Measurements from ENCODE around the gene NXN. TPM values are rescaled to one million over a fixed set of nuclear protein-coding genes. Genes with fewer than 3 reads are reported as not detected.
"Not testable (repeated sequence)": the region's sequence is repeated elsewhere in the genome, so short reads cannot be mapped to it uniquely, and the experiment has no call there.

Gene NXN
- total RNA-seq, 1 donor from 2014 or later, result 67.8 TPM

- no peak for DNase-seq
These were observed 117.0 kb downstream of the NXN start for GRCh38 chr17:862582-862981.

DNA sequence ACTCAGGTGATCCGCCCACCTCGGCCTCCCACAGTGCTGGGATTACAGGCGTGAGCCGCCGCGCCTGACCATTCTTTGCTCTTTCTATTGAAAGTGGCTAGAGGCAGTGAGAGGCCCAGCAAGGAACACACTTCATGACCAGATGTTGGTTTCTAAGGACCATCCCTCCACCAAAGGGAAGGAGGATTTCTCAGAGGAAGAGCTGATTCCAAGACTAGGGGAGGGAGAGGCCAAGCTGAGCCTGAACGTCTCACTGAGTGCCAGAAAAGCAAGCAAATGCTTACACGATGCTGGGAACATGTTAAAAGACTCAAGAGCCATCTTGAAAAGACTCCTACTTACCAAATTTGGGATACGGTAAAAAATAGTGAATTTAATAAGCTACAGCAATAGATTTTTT is 118.2 kb downstream of the NXN start:
- DNase-seq, result peak; percentile 88

GRCh38 chr17:860805-861204 is 118.8 kb downstream of the NXN start:
- DNase-seq, result no peak

GRCh38 chr17:859824-860195 is 119.8 kb downstream of the NXN start:
- no peak for DNase-seq

GRCh38 chr17:859061-859823 is 120.3 kb downstream of the NXN start:
- peak; percentile 96 for DNase-seq

GRCh38 chr17:856149-856548 is 123.4 kb downstream of the NXN start:
- DNase-seq, result no peak

DNA sequence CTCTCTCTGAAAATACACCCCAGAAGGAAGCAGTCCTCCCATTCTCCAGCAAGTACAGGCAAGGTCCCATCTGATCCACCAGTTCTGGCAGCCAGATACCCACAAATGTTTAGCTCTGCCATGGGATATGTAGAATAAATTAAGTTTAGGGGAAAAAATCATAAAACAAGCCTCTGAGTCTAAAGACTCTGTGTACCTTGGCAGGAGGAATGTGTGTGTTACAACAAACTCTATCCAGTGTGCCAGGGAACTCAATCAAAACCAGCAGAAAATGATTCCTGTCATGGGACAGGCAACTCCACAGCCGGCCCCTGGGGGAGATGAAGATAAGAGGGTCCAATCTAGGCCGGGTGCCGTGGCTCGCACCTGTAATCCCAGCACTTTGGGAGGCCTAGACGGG is 124.0 kb downstream of the NXN start:
- no peak for DNase-seq

- not testable (repeated sequence) for DNase-seq
These were observed 126.7 kb downstream of the NXN start for GRCh38 chr17:852850-853249.

DNA sequence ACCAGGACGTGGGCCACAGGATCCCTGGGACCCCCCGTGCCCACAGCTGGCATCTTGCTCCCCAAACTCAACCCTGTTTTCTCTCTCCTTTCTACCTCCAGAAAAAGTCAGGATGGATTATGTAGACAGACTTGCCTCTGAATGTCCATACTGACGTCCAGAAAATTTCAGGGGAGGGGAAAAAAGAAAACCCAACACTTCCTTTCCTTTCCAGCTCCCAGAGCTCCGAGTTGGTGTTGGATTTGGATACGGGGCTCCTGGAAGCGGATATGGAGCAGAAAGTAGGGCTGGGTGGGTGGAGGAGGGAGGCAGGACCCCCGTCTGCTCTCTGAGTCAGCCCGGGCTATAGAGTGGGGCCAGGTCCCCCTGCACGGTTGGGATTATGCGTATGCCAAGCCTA is 127.2 kb downstream of the NXN start:
- no peak for DNase-seq

DNA sequence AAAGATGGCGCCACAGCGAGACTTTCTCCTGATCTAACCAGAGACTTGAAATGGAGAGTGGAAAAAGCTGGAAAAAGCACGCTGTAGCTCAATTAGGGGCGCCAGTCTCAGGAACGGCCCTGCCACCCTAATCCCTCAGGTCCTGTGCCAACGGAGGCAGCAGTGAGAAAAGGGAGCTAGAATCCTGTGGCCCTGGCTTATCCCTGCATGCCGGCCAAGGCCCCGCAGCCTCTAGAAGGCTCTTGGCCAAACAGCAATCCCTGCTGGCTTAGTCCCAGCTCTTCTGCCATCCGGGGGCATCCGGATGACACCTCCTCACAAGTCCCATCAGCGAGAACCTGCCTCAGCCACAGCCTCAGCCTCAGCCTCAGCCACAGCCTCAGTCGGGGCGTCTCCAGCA is 127.7 kb downstream of the NXN start:
- DNase-seq, result peak; percentile 85

DNA sequence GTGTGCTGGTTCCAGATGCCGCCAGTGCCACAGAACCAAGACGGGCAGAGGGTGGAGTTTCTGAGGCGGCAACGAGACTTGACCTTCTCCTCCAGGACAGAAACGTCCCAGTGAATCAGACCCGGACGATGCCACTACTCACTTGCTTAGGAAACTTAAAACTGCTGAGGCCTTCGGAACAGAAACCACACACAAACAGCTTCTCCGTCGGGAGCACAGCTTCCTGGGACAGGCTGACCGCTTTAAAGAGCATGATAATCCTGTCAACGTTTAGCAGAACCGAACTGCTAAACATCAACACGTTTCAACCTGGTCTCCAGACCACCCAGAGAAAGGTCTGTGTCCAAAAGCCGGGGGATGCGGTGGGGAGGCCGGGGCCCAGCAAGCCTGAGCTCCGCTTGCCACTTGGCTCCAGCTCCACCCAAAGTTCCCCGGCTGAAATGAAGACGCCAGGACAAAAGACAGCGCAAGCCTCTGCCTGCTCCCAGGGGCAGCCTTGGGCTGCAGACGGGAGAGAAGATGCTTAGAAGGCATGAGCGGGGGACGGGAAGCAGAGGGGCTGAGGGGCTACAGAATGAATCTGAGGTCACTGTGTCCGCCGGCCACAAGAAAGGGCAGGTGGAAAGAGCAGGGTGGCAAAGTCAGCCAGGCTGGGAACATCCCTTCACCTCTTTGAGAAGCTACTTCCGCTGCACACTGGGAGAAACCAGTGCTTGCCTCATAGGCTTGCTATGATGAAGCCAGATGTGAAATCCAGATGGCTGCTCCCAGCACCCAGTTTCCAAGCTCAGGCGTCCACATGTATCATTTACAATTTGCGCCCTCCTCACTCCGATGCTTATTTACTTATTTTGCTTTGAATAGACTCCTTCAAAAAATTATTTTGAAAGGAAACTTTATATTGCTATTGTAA is 128.5 kb downstream of the NXN start:
- peak; percentile 73 for DNase-seq

- DNase-seq, result no peak
These were observed 129.3 kb downstream of the NXN start for GRCh38 chr17:850086-850850.

DNA sequence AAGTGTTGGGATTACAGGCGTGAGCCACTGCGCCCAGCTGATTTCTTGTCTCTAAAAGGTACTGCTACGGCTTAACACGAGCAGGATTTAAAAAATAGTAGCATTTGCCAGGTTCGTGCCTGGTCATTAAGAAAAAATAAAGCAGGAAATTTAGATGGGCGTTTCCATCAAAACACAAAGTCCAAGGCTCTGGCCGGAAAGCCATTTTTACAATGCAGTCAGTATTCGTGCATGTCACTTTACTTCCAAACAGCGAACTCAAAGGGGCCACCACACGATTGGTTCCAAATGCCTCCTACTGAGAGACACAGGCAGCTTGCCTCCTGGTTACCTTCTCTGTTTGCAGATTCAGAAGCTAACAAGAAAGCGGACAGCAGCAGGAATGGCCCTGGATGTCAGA is 131.2 kb downstream of the NXN start:
- no peak for DNase-seq

DNA sequence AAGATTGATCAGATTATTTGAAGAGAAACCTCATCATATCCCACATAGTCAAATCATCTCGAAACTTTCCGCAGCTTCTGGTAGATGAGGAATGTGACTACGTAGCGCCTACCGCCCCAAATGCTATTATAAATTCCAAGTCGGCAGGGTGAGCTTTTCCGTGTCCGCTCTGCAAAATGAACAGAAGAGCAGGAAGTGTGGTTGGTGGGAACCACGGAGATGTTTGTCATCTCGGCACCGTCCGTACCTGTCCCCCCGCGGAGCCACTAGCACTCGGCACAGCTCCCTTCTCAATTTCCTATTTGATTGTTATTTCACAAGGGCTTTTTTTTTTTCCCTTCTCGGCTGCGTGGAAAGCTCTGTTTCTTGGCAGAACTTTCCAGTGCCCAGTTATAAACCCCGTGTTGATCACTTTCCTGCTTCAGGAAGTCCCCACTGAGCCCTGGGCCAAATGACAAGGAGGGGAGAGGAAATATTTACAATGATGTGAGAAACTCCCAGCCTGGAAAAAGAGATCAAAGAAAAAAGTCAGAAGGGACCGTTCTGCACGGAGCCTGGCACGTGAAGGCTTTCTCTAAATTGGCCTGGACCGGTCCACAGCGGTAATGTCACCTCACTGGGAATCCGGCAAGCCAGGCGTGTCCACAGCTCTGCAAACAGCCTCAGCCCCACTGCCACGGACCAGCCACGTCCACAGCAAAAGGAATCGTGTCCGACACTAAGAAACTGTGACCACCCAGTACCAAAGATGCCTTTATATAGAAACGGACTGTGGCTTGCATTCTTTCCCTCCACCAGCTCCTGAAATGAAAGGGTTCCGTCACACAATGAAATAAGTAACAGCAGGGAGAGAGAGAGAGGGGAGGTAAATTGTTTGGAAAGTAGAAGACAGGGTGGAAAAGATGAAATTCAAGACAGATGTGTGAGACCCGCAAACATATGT is 132.4 kb downstream of the NXN start:
- DNase-seq, result peak; percentile 58

DNA sequence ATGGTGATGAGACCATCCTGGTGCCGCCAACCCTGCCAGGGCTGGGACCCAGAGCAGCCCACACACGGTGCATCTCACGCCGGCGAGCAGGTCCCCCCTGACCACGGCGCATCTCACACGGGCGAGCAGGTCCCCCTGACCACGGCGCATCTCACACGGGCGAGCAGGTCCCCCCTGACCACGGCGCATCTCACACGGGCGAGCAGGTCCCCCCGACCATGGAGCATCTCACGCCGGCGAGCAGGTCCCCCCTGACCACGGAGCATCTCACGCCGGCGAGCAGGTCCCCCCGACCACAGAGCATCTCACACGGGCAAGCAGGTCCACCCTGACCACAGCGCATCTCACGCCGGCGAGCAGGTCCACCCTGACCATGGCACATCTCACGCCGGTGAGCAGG is 138.3 kb downstream of the NXN start:
- DNase-seq, result no peak

- DNase-seq, result no peak
These were observed 141.1 kb downstream of the NXN start for GRCh38 chr17:838486-838885.

DNA sequence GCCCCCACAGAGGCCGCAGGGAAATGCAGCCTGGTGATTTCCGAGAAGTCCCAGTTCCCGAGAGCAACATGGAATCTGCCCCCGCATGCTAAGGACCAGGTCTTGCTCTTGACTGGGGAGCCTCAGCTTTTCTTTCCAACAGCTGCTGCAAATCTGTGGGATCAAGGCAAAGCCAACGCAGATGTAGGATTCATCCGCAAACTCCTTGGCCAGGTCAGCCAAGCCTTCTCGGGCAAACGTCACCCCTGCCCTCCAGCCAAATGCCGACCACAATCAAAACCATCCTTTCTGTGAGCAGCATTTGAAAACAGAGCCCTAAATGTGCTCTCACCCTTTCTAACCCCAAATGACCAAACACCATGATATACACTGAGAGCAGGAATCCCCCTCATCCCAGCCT is 143.4 kb downstream of the NXN start:
- peak; percentile 79 for DNase-seq

GRCh38 chr17:835721-836120 is 143.9 kb downstream of the NXN start:
- not testable (repeated sequence) for DNase-seq

GRCh38 chr17:835263-835662 is 144.3 kb downstream of the NXN start:
- peak; percentile 85 for DNase-seq

DNA sequence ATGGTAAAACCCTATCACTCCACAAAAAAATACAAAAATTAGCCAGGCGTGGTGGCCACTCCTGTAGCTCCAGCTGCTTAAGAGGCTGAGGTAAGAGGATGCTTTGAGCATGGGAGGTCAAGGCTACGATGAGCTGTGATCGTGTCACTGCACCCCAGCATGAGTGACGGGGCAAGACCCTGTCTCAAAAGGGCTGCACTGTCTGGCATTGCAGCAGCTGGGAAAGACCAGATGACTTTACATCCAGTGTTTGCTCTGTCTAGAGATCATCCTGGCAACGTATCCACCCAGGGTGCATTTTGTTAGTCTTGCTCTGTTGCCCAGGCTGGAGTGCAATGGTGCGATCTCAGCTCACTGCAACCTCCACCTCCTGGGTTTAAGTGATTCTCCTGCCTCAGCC is 145.4 kb downstream of the NXN start:
- DNase-seq, result no peak

DNA sequence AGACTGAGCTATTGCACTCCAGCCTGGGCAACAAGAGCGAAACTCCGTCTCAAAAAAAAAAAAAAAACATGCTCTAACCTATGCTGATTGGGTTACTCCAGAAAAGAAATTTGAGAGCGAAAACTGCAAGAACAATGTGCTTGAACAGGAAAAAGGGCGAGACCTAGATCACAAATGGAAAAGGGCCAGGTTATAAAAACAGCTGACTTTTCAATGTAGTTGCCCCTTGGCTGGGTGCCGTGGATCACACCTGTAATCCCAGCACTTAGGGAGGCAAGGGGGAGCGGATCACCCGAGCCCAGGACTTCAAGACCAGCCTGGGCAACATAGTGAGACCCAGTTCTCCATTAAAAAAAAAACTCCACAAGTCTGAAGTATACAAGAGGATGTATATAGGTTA is 148.6 kb downstream of the NXN start:
- no peak for DNase-seq

DNA sequence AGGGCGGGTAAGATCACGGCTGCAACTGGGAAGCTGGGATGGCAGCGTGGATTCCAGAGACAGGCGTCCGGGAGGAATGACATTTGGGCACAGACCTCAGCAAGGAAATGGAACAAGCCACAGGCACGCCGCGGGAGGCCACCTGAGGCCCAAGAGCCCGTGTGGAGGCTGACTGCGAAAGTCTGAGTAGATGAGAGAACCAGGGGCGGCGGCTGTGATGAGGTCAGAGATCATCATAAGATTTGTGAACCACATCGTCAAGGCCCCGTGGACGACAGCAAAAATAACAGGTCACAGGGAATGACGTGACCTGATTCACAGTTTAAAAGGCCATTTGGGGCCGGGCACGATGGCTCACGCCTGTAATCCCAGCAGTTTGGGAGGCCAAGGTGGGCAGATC is 149.2 kb downstream of the NXN start:
- no peak for DNase-seq
